ENCODE measurements around the gene SPRN.

DNA sequence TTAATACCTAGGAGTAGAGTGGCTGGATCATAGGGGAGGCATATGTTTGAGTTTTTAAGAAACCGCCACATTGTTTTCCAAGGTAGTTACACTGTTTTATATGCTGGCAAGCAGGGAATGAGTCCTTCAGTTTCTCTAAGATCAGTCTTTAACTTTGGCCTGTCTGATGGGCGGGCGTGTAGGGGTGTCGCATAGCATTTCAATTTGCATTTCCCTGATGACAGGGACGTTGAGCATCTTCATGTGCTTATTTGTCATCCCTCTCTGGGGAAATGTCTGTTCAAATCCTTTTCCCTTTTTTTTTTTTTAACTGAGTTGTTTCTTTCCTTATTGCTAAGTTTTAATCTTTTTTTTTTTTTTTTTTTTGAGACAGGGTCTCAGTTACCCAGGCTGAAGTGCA is 20.6 kb downstream of the SPRN start:
- no peak for TF ChIP-seq MAZ (IDR thresholded peaks at IDR 0.05; ENCODE audit: borderline replicate concordance, low read depth, low read length)
- no peak for TF ChIP-seq POLR2A (IDR thresholded peaks at IDR 0.05; ENCODE audit: low read depth, low read length)
- TF ChIP-seq, protein P1, sequence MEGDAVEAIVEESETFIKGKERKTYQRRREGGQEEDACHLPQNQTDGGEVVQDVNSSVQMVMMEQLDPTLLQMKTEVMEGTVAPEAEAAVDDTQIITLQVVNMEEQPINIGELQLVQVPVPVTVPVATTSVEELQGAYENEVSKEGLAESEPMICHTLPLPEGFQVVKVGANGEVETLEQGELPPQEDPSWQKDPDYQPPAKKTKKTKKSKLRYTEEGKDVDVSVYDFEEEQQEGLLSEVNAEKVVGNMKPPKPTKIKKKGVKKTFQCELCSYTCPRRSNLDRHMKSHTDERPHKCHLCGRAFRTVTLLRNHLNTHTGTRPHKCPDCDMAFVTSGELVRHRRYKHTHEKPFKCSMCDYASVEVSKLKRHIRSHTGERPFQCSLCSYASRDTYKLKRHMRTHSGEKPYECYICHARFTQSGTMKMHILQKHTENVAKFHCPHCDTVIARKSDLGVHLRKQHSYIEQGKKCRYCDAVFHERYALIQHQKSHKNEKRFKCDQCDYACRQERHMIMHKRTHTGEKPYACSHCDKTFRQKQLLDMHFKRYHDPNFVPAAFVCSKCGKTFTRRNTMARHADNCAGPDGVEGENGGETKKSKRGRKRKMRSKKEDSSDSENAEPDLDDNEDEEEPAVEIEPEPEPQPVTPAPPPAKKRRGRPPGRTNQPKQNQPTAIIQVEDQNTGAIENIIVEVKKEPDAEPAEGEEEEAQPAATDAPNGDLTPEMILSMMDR (conservative IDR thresholded peaks at IDR 0.05; ENCODE audit: low read depth, low read length), result no peak
- no peak for TF ChIP-seq RCOR1 (IDR thresholded peaks at IDR 0.05; ENCODE audit: insufficient replicate concordance, low read length)

Measured in IMR-90 (cell line).